OCI-LY3 (cell line): ENCODE data around the gene DNAH10.

Source experiments
- H2AFZ ChIP-seq: fragments of 200-600, 300-600 bp; shearing (Covaris generic); 2 replicates; pipeline ENCODE4 v1.6.0; 2014; ENCODE audit warnings: antibody characterized with exemption, low read depth, low read length
- H3K27ac ChIP-seq: fragments of 200-600, 300-600 bp; sonication (generic); 2 replicates; pipeline ENCODE4 v1.5.1; 2014; ENCODE audit warnings: mild to moderate bottlenecking, low read length, moderate library complexity, mixed read lengths
- H3K27me3 ChIP-seq: fragments of 200-600, 300-600 bp; sonication (generic); 2 replicates; pipeline ENCODE4 v1.6.1; 2014; ENCODE audit warnings: low read depth, low read length, mixed read lengths
- H3K36me3 ChIP-seq: fragments of 200-600, 300-600 bp; sonication (generic); replicated peaks from 2 replicates; pipeline ENCODE3; 2014; ENCODE audit warnings: low read depth, low read length, mixed read lengths
- H3K4me1 ChIP-seq: fragments of 300-600, 200-600 bp; sonication (generic); 2 replicates; pipeline ENCODE4 v1.6.1; 2014; ENCODE audit warnings: low read length, mixed read lengths
- H3K4me2 ChIP-seq: fragments of 200-600, 300-600 bp; sonication (generic); 2 replicates; pipeline ENCODE4 v1.6.1; 2014; ENCODE audit warnings: low read length, mixed read lengths
- H3K4me3 ChIP-seq: fragments of 300-600, 200-600 bp; sonication (generic); 2 replicates; pipeline ENCODE4 v1.5.1; 2014; ENCODE audit warnings: antibody characterized with exemption, mild to moderate bottlenecking, low read length, moderate library complexity
- H3K79me2 ChIP-seq: fragments of 300-600, 200-600 bp; shearing (Covaris generic); 2 replicates; pipeline ENCODE4 v1.6.1; 2014; ENCODE audit warnings: mild to moderate bottlenecking, low read length, mixed read lengths
- H3K9ac ChIP-seq: fragments of 300-600, 200-600 bp; shearing (Covaris generic); 2 replicates; pipeline ENCODE4 v1.6.0; 2014; ENCODE audit warnings: mild to moderate bottlenecking, low read length, moderate library complexity
- H3K9me3 ChIP-seq: fragments of 200-600, 300-600 bp; shearing (Covaris generic); 2 replicates; pipeline ENCODE4 v1.6.1; 2014; ENCODE audit warnings: low read length, mixed read lengths; ENCODE audit not compliant: insufficient read depth
- H4K20me1 ChIP-seq: fragments of 200-600, 300-600 bp; sonication (generic); 2 replicates; pipeline ENCODE4 v1.6.1; 2016; ENCODE audit warnings: low read length, mixed read lengths; ENCODE audit not compliant: insufficient read depth
- EZH2phosphoT487 ChIP-seq: fragments of 200-600 bp; shearing (Covaris generic); IDR thresholded peaks from 2 replicates; pipeline ENCODE4 v1.6.1; 2018; ENCODE audit warnings: antibody characterized with exemption, mixed run types, low read depth
- TF ChIP-seq, protein P1 (sequence below): fragments of 200-600, 300-600 bp; sonication (generic); IDR thresholded peaks from 2 replicates; pipeline ENCODE4 v1.5.1; 2014; ENCODE audit warnings: antibody characterized with exemption, low read length, low read depth

The DNAH10 gene

GRCh38 chr12:123721245-123721644, 40.9 kb upstream of the DNAH10 start:
- no peaks in the 10 kb centered on the region for H3K9me3 ChIP-seq
- H3K4me3 ChIP-seq, result no peak overlapping the region
- no peak overlapping the region for H3K9ac ChIP-seq
- H3K36me3 ChIP-seq, result peaks cover 17% of the 10 kb centered on the region
- TF ChIP-seq, protein P1, sequence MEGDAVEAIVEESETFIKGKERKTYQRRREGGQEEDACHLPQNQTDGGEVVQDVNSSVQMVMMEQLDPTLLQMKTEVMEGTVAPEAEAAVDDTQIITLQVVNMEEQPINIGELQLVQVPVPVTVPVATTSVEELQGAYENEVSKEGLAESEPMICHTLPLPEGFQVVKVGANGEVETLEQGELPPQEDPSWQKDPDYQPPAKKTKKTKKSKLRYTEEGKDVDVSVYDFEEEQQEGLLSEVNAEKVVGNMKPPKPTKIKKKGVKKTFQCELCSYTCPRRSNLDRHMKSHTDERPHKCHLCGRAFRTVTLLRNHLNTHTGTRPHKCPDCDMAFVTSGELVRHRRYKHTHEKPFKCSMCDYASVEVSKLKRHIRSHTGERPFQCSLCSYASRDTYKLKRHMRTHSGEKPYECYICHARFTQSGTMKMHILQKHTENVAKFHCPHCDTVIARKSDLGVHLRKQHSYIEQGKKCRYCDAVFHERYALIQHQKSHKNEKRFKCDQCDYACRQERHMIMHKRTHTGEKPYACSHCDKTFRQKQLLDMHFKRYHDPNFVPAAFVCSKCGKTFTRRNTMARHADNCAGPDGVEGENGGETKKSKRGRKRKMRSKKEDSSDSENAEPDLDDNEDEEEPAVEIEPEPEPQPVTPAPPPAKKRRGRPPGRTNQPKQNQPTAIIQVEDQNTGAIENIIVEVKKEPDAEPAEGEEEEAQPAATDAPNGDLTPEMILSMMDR, result no peak; the same call in 1 of the 2 replicates
- TF ChIP-seq EZH2phosphoT487, result no peak
- peaks cover 15% of the 10 kb centered on the region for H3K4me1 ChIP-seq
- H3K79me2 ChIP-seq, result no peaks in the 10 kb centered on the region
- H2AFZ ChIP-seq, result no peak overlapping the region
- no peaks in the 10 kb centered on the region for H3K27me3 ChIP-seq
- no peak overlapping the region for H3K27ac ChIP-seq
- H4K20me1 ChIP-seq, result no peaks in the 10 kb centered on the region
- H3K4me2 ChIP-seq, result no peak overlapping the region

DNA sequence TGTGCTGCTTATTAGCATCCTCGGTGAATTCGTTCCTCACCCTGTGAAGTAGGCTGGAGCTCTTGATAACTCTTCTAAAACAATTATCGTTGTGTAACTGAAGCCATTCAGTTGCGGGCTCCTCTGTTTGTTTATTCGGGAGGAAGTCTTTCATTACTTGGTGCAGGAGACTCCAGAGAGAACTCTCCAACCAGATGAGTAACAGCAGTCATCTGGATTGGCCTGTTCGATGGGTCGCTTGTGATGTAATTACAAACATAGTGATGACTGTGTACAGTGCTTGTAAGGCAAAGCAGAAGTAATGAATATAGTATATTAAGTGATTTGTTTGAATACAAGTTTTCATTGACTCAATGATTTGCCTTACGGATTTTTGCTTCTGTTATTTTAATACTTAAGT, 39.1 kb upstream of the DNAH10 start:
- Histone ChIP-seq H3K36me3 (peaks cover 30% of the 10 kb centered on the region), H4K20me1 (no peaks in the 10 kb centered on the region), H3K9ac (no peak overlapping the region), H3K27me3 (no peaks in the 10 kb centered on the region), H2AFZ (no peak overlapping the region), H3K9me3 (no peaks in the 10 kb centered on the region), H3K4me3 (no peak overlapping the region), H3K27ac (no peak overlapping the region), H3K4me1 (peaks cover 15% of the 10 kb centered on the region), H3K4me2 (no peak overlapping the region), H3K79me2 (no peaks in the 10 kb centered on the region)
- no peak for TF ChIP-seq EZH2phosphoT487
- TF ChIP-seq, protein P1, result no peak

DNA sequence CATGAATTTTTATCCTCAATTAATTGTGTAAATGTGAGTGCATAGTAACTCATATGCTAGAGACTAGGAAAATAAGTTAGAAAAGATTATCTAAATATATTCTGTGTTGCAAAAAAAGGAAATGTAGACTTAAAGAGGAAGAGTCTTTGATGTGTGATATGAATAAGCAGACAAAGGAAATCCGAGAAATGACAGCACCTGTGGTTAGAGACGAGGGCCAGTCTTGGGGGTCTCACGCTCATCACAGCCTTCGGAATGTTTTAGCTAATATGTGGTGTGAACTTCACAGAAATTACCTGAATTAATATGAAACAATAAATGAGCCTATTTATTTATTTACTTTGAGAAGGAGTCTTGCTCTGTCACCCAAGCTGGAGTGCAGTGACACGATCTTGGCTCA, 38.3 kb upstream of the DNAH10 start:
- H3K9ac ChIP-seq, result no peak overlapping the region
- H4K20me1 ChIP-seq, result no peaks in the 10 kb centered on the region
- H3K27ac ChIP-seq, result no peak overlapping the region
- H3K4me3 ChIP-seq, result no peak overlapping the region
- H3K4me2 ChIP-seq, result peak overlapping the region; percentile 10
- H3K27me3 ChIP-seq, result no peaks in the 10 kb centered on the region
- no peaks in the 10 kb centered on the region for H3K79me2 ChIP-seq
- no peaks in the 10 kb centered on the region for H3K9me3 ChIP-seq
- H3K4me1 ChIP-seq, result peaks cover 15% of the 10 kb centered on the region
- H3K36me3 ChIP-seq, result peaks cover 34% of the 10 kb centered on the region
- H2AFZ ChIP-seq, result no peak overlapping the region
- TF ChIP-seq EZH2phosphoT487, result no peak
- TF ChIP-seq, protein P1, result no peak

GRCh38 chr12:123726244-123726643, 35.9 kb upstream of the DNAH10 start:
- H3K27me3 ChIP-seq, result no peaks in the 10 kb centered on the region
- H2AFZ ChIP-seq, result no peak overlapping the region
- no peak overlapping the region for H3K9ac ChIP-seq
- no peaks in the 10 kb centered on the region for H3K9me3 ChIP-seq
- peaks cover 15% of the 10 kb centered on the region for H3K4me1 ChIP-seq
- no peaks in the 10 kb centered on the region for H3K79me2 ChIP-seq
- peaks cover 44% of the 10 kb centered on the region for H3K36me3 ChIP-seq
- TF ChIP-seq, protein P1, result no peak
- TF ChIP-seq EZH2phosphoT487, result no peak
- H4K20me1 ChIP-seq, result no peaks in the 10 kb centered on the region
- no peak overlapping the region for H3K4me2 ChIP-seq
- H3K4me3 ChIP-seq, result no peak overlapping the region
- no peak overlapping the region for H3K27ac ChIP-seq
